ENCODE data around the gene BTRC. TPM values are rescaled to one million over a fixed set of nuclear protein-coding genes. Genes with fewer than 3 reads are reported as not detected.

The BTRC gene
- total RNA-seq, 1 donor from 2014 or later, result 14.2 TPM

- DNase-seq (ENCODE audit: low read depth), result no peak
- TF ChIP-seq CTCF (conservative IDR thresholded peaks at IDR 0.05; ENCODE audit: low read depth, low read length), result no peak
These were observed 82.3 kb downstream of the BTRC start for GRCh38 chr10:101436302-101436701.

GRCh38 chr10:101438881-101439391 lies 85.0 kb downstream of the BTRC start:
- no peak for DNase-seq (ENCODE audit: low read depth)
- TF ChIP-seq CTCF (conservative IDR thresholded peaks at IDR 0.05; ENCODE audit: low read depth, low read length), result no peak

More at GRCh38 chr10:101436302-101436701, 82.3 kb downstream of the BTRC start:
- H3K4me3 ChIP-seq (ENCODE audit: low read depth, low read length), result no peak overlapping the region

GRCh38 chr10:101441541-101442455 lies 87.8 kb downstream of the BTRC start:
- H3K4me3 ChIP-seq (ENCODE audit: low read depth, low read length), result no peak overlapping the region
- peak; percentile 82 for TF ChIP-seq CTCF (conservative IDR thresholded peaks at IDR 0.05; ENCODE audit: low read depth, low read length)
- peak; percentile 49 for DNase-seq (ENCODE audit: low read depth)

More at GRCh38 chr10:101438881-101439391, 85.0 kb downstream of the BTRC start:
- H3K4me3 ChIP-seq (ENCODE audit: low read depth, low read length), result no peak overlapping the region

GRCh38 chr10:101442456-101442800 lies 88.5 kb downstream of the BTRC start:
- no peak overlapping the region for H3K4me3 ChIP-seq (ENCODE audit: low read depth, low read length)
- no peak for TF ChIP-seq CTCF (conservative IDR thresholded peaks at IDR 0.05; ENCODE audit: low read depth, low read length)
- no peak for DNase-seq (ENCODE audit: low read depth)

- DNase-seq (ENCODE audit: low read depth), result no peak
- no peak overlapping the region for H3K4me3 ChIP-seq (ENCODE audit: low read depth, low read length)
- TF ChIP-seq CTCF (conservative IDR thresholded peaks at IDR 0.05; ENCODE audit: low read depth, low read length), result peak; percentile 47
These were observed 90.3 kb downstream of the BTRC start for GRCh38 chr10:101444058-101444898.

- TF ChIP-seq CTCF (conservative IDR thresholded peaks at IDR 0.05; ENCODE audit: low read depth, low read length), result no peak
- no peak overlapping the region for H3K4me3 ChIP-seq (ENCODE audit: low read depth, low read length)
- DNase-seq (ENCODE audit: low read depth), result no peak
These were observed 92.1 kb downstream of the BTRC start for GRCh38 chr10:101446071-101446470.

Measured in epithelial cell of proximal tubule (primary cell).